Gastroesophageal sphincter (tissue), 4 donors: ENCODE results near the gene RAB11A. TPM values are rescaled to one million over a fixed set of nuclear protein-coding genes. Genes with fewer than 3 reads are reported as not detected.

ENCODE experiments used
- ATAC-seq: fragments of 150-250 bp; one replicate; pipeline ENCODE4 v1.9.1; 2016; ENCODE audit warnings: mild to moderate bottlenecking, moderate library complexity
- H3K27ac ChIP-seq, 4 donors: fragments of 200-600 bp; sonication (generic) in 3 of 4; 1 replicate in 3 of 4; 2 replicates in 1 of 4; pipeline ENCODE4 v1.5.1; 2016 to 2019
- H3K27me3 ChIP-seq: fragments of 200-600 bp; sonication (generic); one replicate; pipeline ENCODE4 v1.5.1; 2019
- H3K36me3 ChIP-seq, 2 donors: fragments of 200-600 bp; sonication (generic); one replicate each; pipeline ENCODE4 v1.5.1; 2019; ENCODE audit warnings: control low read depth in 1 of 2
- H3K4me1 ChIP-seq, 3 donors: fragments of 200-600 bp; sonication (generic); 1 replicate in 2 of 3; 2 replicates in 1 of 3; pipeline ENCODE4 v1.5.1; 2016 to 2019; ENCODE audit warnings: control low read depth in 2 of 3
- H3K4me3 ChIP-seq, 2 donors: fragments of 200-600 bp; sonication (generic); one replicate each; pipeline ENCODE4 v1.5.1; 2019; ENCODE audit warnings: mild to moderate bottlenecking in 1 of 2, moderate library complexity in 1 of 2
- H3K9me3 ChIP-seq, 3 donors: fragments of 200-600 bp; sonication (generic); one replicate each; pipeline ENCODE4 v1.5.1; 2017 to 2019; ENCODE audit warnings: control low read depth in 2 of 3
- CTCF ChIP-seq, 4 experiments: fragments of 200-600 bp in 2 of 4; fragments of 450-650 bp in 2 of 4; sonication (generic) in 1 of 4; IDR thresholded peaks; one replicate each; pipeline ENCODE4 v1.5.1; 2017 to 2019; ENCODE audit warnings: antibody characterized with exemption in 4 of 4, mild to moderate bottlenecking in 2 of 4, moderate library complexity in 2 of 4
- EP300 ChIP-seq: sonication (generic); formaldehyde crosslinking; IDR thresholded peaks from one replicate; pipeline ENCODE4 v1.6.1; 2017; ENCODE audit warnings: antibody characterized with exemption, mild to moderate bottlenecking
- POLR2A ChIP-seq, 2 donors: fragments of 450-650 bp; IDR thresholded peaks; one replicate each; pipeline ENCODE4 v1.6.1; 2017; ENCODE audit warnings: antibody characterized with exemption in 2 of 2, mild to moderate bottlenecking in 2 of 2, moderate library complexity in 1 of 2
- POLR2AphosphoS5 ChIP-seq: sonication (generic); formaldehyde crosslinking; IDR thresholded peaks from one replicate; pipeline ENCODE4 v1.6.1; 2017; ENCODE audit warnings: antibody characterized with exemption
- WGBS, 2 donors: methylation state at CpG; one replicate each; pipeline ENCODE4 v1.1.5; 2018; ENCODE audit warnings: low coverage in 1 of 2; 5-methylcytosine and 5-hydroxymethylcytosine counted together
- total RNA-seq, 4 donors: library from RNA; depleted of rRNA; stranded (reverse); fragments of >200 nt; gene quantifications; one replicate each; pipeline ENCODE4 v1.1.0, GENCODE V29; 2016

The RAB11A gene
- total RNA-seq, 4 donors from 2014 or later, result 120 to 257 (median 135) TPM

- Histone ChIP-seq H3K4me3 (no peak overlapping the region), H3K36me3 (no peaks in the 10 kb centered on the region), H3K9me3 (no peaks in the 10 kb centered on the region), H3K4me1 (no peaks in the 10 kb centered on the region), H3K27me3 (no peaks in the 10 kb centered on the region), H3K27ac (no peak overlapping the region)
- 73% methylated on average over 2 of the region's 7 CpGs; no CpG with 5 or more reads in 1 of the 2 donors for WGBS, 2 donors
- TF ChIP-seq CTCF (IDR thresholded peaks at IDR 0.05) (no peak), POLR2A (IDR thresholded peaks at IDR 0.05) (no peak), POLR2AphosphoS5 (no peak), EP300 (no peak)
- ATAC-seq, result no peak
Observed at GRCh38 chr15:65929573-65929972, 60.3 kb downstream of the RAB11A start.

GRCh38 chr15:65930134-65930533, 60.8 kb downstream of the RAB11A start:
- Histone ChIP-seq H3K4me3 (no peak overlapping the region), H3K9me3 (no peaks in the 10 kb centered on the region), H3K27ac (no peak overlapping the region), H3K36me3 (no peaks in the 10 kb centered on the region), H3K27me3 (no peaks in the 10 kb centered on the region), H3K4me1 (no peaks in the 10 kb centered on the region)
- TF ChIP-seq CTCF (IDR thresholded peaks at IDR 0.05) (no peak), POLR2A (IDR thresholded peaks at IDR 0.05) (no peak), EP300 (no peak), POLR2AphosphoS5 (no peak)
- 53 to 71% methylated on average over 4 to 5 of the region's 6 CpGs for WGBS, 2 donors
- no peak for ATAC-seq

- Histone ChIP-seq H3K27me3 (no peaks in the 10 kb centered on the region), H3K27ac (no peak overlapping the region), H3K4me1 (no peaks in the 10 kb centered on the region), H3K9me3 (no peaks in the 10 kb centered on the region), H3K4me3 (no peak overlapping the region), H3K36me3 (no peaks in the 10 kb centered on the region)
- 78 to 94% methylated on average over 4 of the region's 4 CpGs for WGBS, 2 donors
- TF ChIP-seq CTCF (IDR thresholded peaks at IDR 0.05) (no peak), EP300 (no peak), POLR2AphosphoS5 (no peak), POLR2A (IDR thresholded peaks at IDR 0.05) (no peak)
- ATAC-seq, result no peak
Observed at GRCh38 chr15:65931221-65931620, 61.9 kb downstream of the RAB11A start.

GRCh38 chr15:65935391-65935790, 66.1 kb downstream of the RAB11A start:
- no peaks in the 10 kb centered on the region for H3K36me3 ChIP-seq
- H3K9me3 ChIP-seq, result no peaks in the 10 kb centered on the region
- ATAC-seq, result no peak
- no peak overlapping the region for H3K4me3 ChIP-seq
- H3K27ac ChIP-seq, result no peak overlapping the region
- WGBS, 2 donors, result 42 to 81% methylated on average over 2 of the region's 2 CpGs
- H3K4me1 ChIP-seq, result no peaks in the 10 kb centered on the region
- H3K27me3 ChIP-seq, result no peaks in the 10 kb centered on the region
- TF ChIP-seq CTCF (IDR thresholded peaks at IDR 0.05), result no peak
- TF ChIP-seq EP300, result no peak
- TF ChIP-seq POLR2AphosphoS5, result no peak
- TF ChIP-seq POLR2A (IDR thresholded peaks at IDR 0.05), result no peak

- WGBS, 2 donors, result no CpG with 5 or more reads among the region's 1 CpG
- Histone ChIP-seq H3K36me3 (no peaks in the 10 kb centered on the region), H3K27ac (no peak overlapping the region), H3K4me1 (no peaks in the 10 kb centered on the region), H3K27me3 (no peaks in the 10 kb centered on the region), H3K4me3 (no peak overlapping the region), H3K9me3 (no peaks in the 10 kb centered on the region)
- no peak for ATAC-seq
- no peak for TF ChIP-seq EP300
- TF ChIP-seq POLR2AphosphoS5, result no peak
Observed at GRCh38 chr15:65936282-65936681, 67.0 kb downstream of the RAB11A start.
